Activated CD8-positive, alpha-beta T cell treated with anti-CD3 and anti-CD28 coated beads, Interleukin-2, amount 10 ng/mL, durations not matched to agents 7 days and 5 days (primary cell): ENCODE measurements around the gene KIF26A. TPM values are rescaled to one million over a fixed set of nuclear protein-coding genes. Genes with fewer than 3 reads are reported as not detected.
A peak's percentile ranks its signal among the peaks of the same experiment; 100 is the strongest.

Experiments used
- ATAC-seq: fragments of 150-1000 bp; cut with Tn5 transposase; one replicate; pipeline ENCODE4 v1.10.0; 2021; ENCODE audit warnings: moderate library complexity
- CTCF ChIA-PET: fragments of 350-600 bp; sonication (Branson Sonifier 250); formaldehyde crosslinking; loops from one replicate; lab custom pipeline; 2021; ENCODE audit warnings: antibody characterized with exemption; lab: Charles Lee
- POLR2A ChIA-PET: fragments of 350-600 bp; sonication (Branson Sonifier 250); formaldehyde crosslinking; loops from one replicate; lab custom pipeline; 2021; ENCODE audit warnings: antibody characterized with exemption; lab: Charles Lee
- DNase-seq: peaks from one replicate; pipeline ENCODE4 v3.0.0-alpha.2; 2020
- H3K27ac Mint-ChIP-seq: one replicate; pipeline ENCODE4 v1.8.0; 2021; ENCODE audit warnings: mild to moderate bottlenecking, mixed read lengths
- H3K27me3 Mint-ChIP-seq: one replicate; pipeline ENCODE4 v1.8.0; 2021; ENCODE audit warnings: low read depth, mixed read lengths
- H3K36me3 Mint-ChIP-seq: one replicate; pipeline ENCODE4 v1.8.0; 2021; ENCODE audit warnings: low read depth, mixed read lengths
- H3K4me1 Mint-ChIP-seq: one replicate; pipeline ENCODE4 v1.8.0; 2021; ENCODE audit warnings: low read depth, mixed read lengths
- H3K4me3 Mint-ChIP-seq: one replicate; pipeline ENCODE4 v1.8.0; 2021; ENCODE audit warnings: mild to moderate bottlenecking, mixed read lengths
- H3K9me3 Mint-ChIP-seq: one replicate; pipeline ENCODE4 v1.8.0; 2022; ENCODE audit warnings: mixed read lengths; ENCODE audit not compliant: insufficient read depth
- total RNA-seq, 2 experiments: library from RNA; stranded (reverse); gene quantifications; one replicate each; pipeline ENCODE4 v1.2.3, GENCODE V29; 2021

KIF26A gene
- total RNA-seq, 2 experiments from 2014 or later, result 0.26 TPM

- no peak overlapping the region for H3K4me3 Mint-ChIP-seq
- ATAC-seq (no peak), DNase-seq (no peak)
- CTCF ChIA-PET, result interaction anchor here (1.2 kb wide), 1 partner anchor 67 kb away, joined by 4 read pairs; no protein-coding TSS in a partner anchor
- H3K27me3 Mint-ChIP-seq, result no peaks in the 10 kb centered on the region
- no peak overlapping the region for H3K27ac Mint-ChIP-seq
- no peaks in the 10 kb centered on the region for H3K4me1 Mint-ChIP-seq
- H3K36me3 Mint-ChIP-seq, result no peaks in the 10 kb centered on the region
- no peaks in the 10 kb centered on the region for H3K9me3 Mint-ChIP-seq
- POLR2A ChIA-PET, result interaction anchor here (0.5 kb wide), 1 partner anchor 69 kb away, joined by 3 read pairs; no protein-coding TSS in a partner anchor
These were observed 6.8 kb downstream of the KIF26A start for GRCh38 chr14:104144911-104145825.

GRCh38 chr14:104145826-104146601, 7.6 kb downstream of the KIF26A start:
- ATAC-seq (no peak), DNase-seq (no peak)
- Mint-ChIP-seq H3K9me3 (no peaks in the 10 kb centered on the region), H3K4me3 (no peak overlapping the region), H3K36me3 (no peaks in the 10 kb centered on the region), H3K27me3 (no peaks in the 10 kb centered on the region), H3K27ac (no peak overlapping the region), H3K4me1 (no peaks in the 10 kb centered on the region)
- CTCF ChIA-PET, result no interaction called here
- POLR2A ChIA-PET, result interaction anchor here (0.5 kb wide), 1 partner anchor 68 kb away, joined by 3 read pairs; no protein-coding TSS in a partner anchor

- Mint-ChIP-seq H3K36me3 (no peaks in the 10 kb centered on the region), H3K27me3 (no peaks in the 10 kb centered on the region), H3K9me3 (no peaks in the 10 kb centered on the region), H3K4me3 (no peak overlapping the region), H3K27ac (no peak overlapping the region), H3K4me1 (no peaks in the 10 kb centered on the region)
- DNase-seq (no peak), ATAC-seq (no peak)
- ChIA-PET CTCF (no interaction called here), POLR2A (no interaction called here)
These were observed 8.4 kb downstream of the KIF26A start for GRCh38 chr14:104146651-104147345.

GRCh38 chr14:104147346-104148125, 9.1 kb downstream of the KIF26A start:
- no peaks in the 10 kb centered on the region for H3K36me3 Mint-ChIP-seq
- H3K4me3 Mint-ChIP-seq, result no peak overlapping the region
- H3K27me3 Mint-ChIP-seq, result no peaks in the 10 kb centered on the region
- no peaks in the 10 kb centered on the region for H3K4me1 Mint-ChIP-seq
- DNase-seq (no peak), ATAC-seq (no peak)
- H3K27ac Mint-ChIP-seq, result no peak overlapping the region
- no peaks in the 10 kb centered on the region for H3K9me3 Mint-ChIP-seq
- CTCF ChIA-PET, result no interaction called here
- POLR2A ChIA-PET, result no interaction called here

GRCh38 chr14:104148433-104149277, 10.3 kb downstream of the KIF26A start:
- Mint-ChIP-seq H3K27ac (no peak overlapping the region), H3K36me3 (no peaks in the 10 kb centered on the region), H3K27me3 (no peaks in the 10 kb centered on the region), H3K9me3 (no peaks in the 10 kb centered on the region), H3K4me3 (no peak overlapping the region), H3K4me1 (no peaks in the 10 kb centered on the region)
- no peak for ATAC-seq
- ChIA-PET POLR2A (no interaction called here), CTCF (no interaction called here)
- DNase-seq, result no peak

- no peaks in the 10 kb centered on the region for H3K36me3 Mint-ChIP-seq
- H3K27me3 Mint-ChIP-seq, result no peaks in the 10 kb centered on the region
- ChIA-PET POLR2A (no interaction called here), CTCF (no interaction called here)
- ATAC-seq (no peak), DNase-seq (no peak)
- no peak overlapping the region for H3K4me3 Mint-ChIP-seq
- H3K9me3 Mint-ChIP-seq, result no peaks in the 10 kb centered on the region
- H3K27ac Mint-ChIP-seq, result no peak overlapping the region
- H3K4me1 Mint-ChIP-seq, result no peaks in the 10 kb centered on the region
These were observed 10.8 kb downstream of the KIF26A start for GRCh38 chr14:104149278-104149595.

- no peaks in the 10 kb centered on the region for H3K4me1 Mint-ChIP-seq
- CTCF ChIA-PET, result no interaction called here
- ATAC-seq, result peak; percentile 47
- POLR2A ChIA-PET, result no interaction called here
- no peaks in the 10 kb centered on the region for H3K27me3 Mint-ChIP-seq
- no peak for DNase-seq
- H3K36me3 Mint-ChIP-seq, result no peaks in the 10 kb centered on the region
- H3K4me3 Mint-ChIP-seq, result no peak overlapping the region
- H3K9me3 Mint-ChIP-seq, result no peaks in the 10 kb centered on the region
- no peak overlapping the region for H3K27ac Mint-ChIP-seq
These were observed 11.3 kb downstream of the KIF26A start for GRCh38 chr14:104149617-104150135.

GRCh38 chr14:104150136-104151025, 12.0 kb downstream of the KIF26A start:
- DNase-seq (no peak), ATAC-seq (no peak)
- no peaks in the 10 kb centered on the region for H3K9me3 Mint-ChIP-seq
- H3K36me3 Mint-ChIP-seq, result no peaks in the 10 kb centered on the region
- no peak overlapping the region for H3K27ac Mint-ChIP-seq
- POLR2A ChIA-PET, result no interaction called here
- no peak overlapping the region for H3K4me3 Mint-ChIP-seq
- H3K4me1 Mint-ChIP-seq, result no peaks in the 10 kb centered on the region
- CTCF ChIA-PET, result no interaction called here
- no peaks in the 10 kb centered on the region for H3K27me3 Mint-ChIP-seq

GRCh38 chr14:104151026-104151381, 12.6 kb downstream of the KIF26A start:
- DNase-seq, result no peak
- Mint-ChIP-seq H3K4me3 (no peak overlapping the region), H3K9me3 (no peaks in the 10 kb centered on the region), H3K36me3 (no peaks in the 10 kb centered on the region), H3K27me3 (no peaks in the 10 kb centered on the region), H3K4me1 (no peaks in the 10 kb centered on the region), H3K27ac (no peak overlapping the region)
- no peak for ATAC-seq
- CTCF ChIA-PET, result no interaction called here
- POLR2A ChIA-PET, result no interaction called here
